Ishikawa (cell line): ENCODE measurements around the gene SPATA32.

ENCODE experiments used
- CEBPB ChIP-seq: IDR thresholded peaks from 2 replicates; pipeline ENCODE4 v1.6.1; 2012
- CREB1 ChIP-seq: IDR thresholded peaks from 2 replicates; pipeline ENCODE4 v1.6.1; 2012; ENCODE audit warnings: low read depth
- EGR1 ChIP-seq: IDR thresholded peaks from 2 replicates; pipeline ENCODE4 v1.6.1; 2012
- EP300 ChIP-seq: IDR thresholded peaks from 2 replicates; pipeline ENCODE4 v1.6.1; 2012; ENCODE audit warnings: borderline replicate concordance
- FOXM1 ChIP-seq: IDR thresholded peaks from 2 replicates; pipeline ENCODE4 v1.6.1; 2012; ENCODE audit warnings: low read depth, borderline replicate concordance
- NFIC ChIP-seq: IDR thresholded peaks from 2 replicates; pipeline ENCODE4 v1.6.1; 2012
- RAD21 ChIP-seq: IDR thresholded peaks from 2 replicates; pipeline ENCODE4 v1.6.1; 2012; ENCODE audit warnings: low read depth
- TAF1 ChIP-seq: IDR thresholded peaks from 2 replicates; pipeline ENCODE4 v1.6.1; 2012; ENCODE audit warnings: low read depth, mild to moderate bottlenecking
- TCF12 ChIP-seq: IDR thresholded peaks from 2 replicates; pipeline ENCODE4 v1.6.1; 2012; ENCODE audit warnings: low read depth
- TEAD4 ChIP-seq: IDR thresholded peaks from 2 replicates; pipeline ENCODE4 v1.6.1; 2012
- YY1 ChIP-seq: IDR thresholded peaks from 2 replicates; pipeline ENCODE4 v1.6.1; 2012; ENCODE audit warnings: low read depth
- ZBTB7A ChIP-seq: IDR thresholded peaks from 2 replicates; pipeline ENCODE4 v1.6.1; 2012; ENCODE audit warnings: low read depth
- TF ChIP-seq, protein P1 (sequence below): IDR thresholded peaks from 2 replicates; pipeline ENCODE4 v1.6.1; 2012; ENCODE audit warnings: low read depth, mild to moderate bottlenecking
- TF ChIP-seq, protein P2 (sequence below): IDR thresholded peaks from 2 replicates; pipeline ENCODE4 v1.6.1; 2012
- TF ChIP-seq, protein P3 (sequence below): IDR thresholded peaks from 2 replicates; pipeline ENCODE4 v1.6.1; 2012

Gene SPATA32

DNA sequence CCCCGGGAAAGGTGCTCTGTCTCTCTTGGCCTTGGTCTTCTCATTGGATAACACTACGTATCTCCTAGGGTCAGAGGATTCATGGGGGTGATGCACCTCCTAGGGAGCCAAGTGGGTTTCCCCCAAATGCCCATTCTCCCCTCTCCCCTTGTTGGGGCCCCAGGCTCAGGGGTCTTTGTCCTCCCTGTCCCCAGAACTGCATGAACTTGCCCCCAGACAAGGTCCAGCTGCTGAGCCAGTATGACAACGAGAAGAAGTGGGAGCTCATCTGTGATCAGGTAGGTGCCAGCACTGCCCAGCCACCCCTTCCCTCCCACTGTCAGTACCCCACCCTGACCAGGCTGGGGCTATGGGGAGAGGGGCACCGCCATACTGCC lies 31.5 kb downstream of the SPATA32 start:
- TF ChIP-seq TAF1 (no peak), EGR1 (no peak), TCF12 (no peak)
- TF ChIP-seq, protein P1, sequence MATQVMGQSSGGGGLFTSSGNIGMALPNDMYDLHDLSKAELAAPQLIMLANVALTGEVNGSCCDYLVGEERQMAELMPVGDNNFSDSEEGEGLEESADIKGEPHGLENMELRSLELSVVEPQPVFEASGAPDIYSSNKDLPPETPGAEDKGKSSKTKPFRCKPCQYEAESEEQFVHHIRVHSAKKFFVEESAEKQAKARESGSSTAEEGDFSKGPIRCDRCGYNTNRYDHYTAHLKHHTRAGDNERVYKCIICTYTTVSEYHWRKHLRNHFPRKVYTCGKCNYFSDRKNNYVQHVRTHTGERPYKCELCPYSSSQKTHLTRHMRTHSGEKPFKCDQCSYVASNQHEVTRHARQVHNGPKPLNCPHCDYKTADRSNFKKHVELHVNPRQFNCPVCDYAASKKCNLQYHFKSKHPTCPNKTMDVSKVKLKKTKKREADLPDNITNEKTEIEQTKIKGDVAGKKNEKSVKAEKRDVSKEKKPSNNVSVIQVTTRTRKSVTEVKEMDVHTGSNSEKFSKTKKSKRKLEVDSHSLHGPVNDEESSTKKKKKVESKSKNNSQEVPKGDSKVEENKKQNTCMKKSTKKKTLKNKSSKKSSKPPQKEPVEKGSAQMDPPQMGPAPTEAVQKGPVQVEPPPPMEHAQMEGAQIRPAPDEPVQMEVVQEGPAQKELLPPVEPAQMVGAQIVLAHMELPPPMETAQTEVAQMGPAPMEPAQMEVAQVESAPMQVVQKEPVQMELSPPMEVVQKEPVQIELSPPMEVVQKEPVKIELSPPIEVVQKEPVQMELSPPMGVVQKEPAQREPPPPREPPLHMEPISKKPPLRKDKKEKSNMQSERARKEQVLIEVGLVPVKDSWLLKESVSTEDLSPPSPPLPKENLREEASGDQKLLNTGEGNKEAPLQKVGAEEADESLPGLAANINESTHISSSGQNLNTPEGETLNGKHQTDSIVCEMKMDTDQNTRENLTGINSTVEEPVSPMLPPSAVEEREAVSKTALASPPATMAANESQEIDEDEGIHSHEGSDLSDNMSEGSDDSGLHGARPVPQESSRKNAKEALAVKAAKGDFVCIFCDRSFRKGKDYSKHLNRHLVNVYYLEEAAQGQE = no peak
- TF ChIP-seq, protein P2, sequence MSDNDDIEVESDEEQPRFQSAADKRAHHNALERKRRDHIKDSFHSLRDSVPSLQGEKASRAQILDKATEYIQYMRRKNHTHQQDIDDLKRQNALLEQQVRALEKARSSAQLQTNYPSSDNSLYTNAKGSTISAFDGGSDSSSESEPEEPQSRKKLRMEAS = no peak

DNA sequence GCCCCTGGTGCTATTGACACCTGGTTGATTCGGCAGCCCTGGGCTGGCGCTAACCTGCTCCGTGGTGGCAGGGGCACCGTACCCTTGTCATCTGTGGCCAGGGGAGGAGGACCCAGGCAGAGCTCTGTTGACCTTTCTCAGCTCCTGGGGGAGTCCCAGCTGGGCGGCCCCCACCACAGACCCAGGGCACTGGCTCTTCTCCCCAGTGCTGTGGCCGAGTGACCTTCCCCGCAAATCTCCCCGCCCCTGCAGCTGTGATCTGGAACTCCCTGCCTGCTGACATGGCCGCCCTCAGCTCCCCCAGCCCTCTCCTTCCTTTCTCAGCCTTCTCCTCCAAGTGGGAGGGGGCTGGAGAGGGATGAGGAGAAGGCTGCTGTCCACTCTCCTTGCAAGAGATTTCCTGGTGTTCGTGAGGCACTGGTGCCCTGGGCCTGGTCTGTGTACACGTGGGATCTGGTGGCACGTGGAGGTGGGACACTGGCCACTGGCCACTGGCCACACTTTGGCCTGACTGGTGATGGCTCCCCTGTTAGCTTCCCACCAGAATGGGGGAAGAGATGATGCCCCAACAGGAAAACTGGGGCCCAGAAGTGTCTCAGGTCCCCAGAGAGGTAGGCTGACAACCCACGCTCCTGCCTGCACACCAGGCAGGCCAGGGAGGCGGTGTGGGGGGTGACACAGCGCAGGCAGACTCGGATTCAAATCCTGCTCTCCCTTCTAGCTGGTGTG lies 32.0 kb downstream of the SPATA32 start:
- TF ChIP-seq ZBTB7A = no peak
- TF ChIP-seq, protein P1 = no peak
- TF ChIP-seq TAF1 = no peak

DNA sequence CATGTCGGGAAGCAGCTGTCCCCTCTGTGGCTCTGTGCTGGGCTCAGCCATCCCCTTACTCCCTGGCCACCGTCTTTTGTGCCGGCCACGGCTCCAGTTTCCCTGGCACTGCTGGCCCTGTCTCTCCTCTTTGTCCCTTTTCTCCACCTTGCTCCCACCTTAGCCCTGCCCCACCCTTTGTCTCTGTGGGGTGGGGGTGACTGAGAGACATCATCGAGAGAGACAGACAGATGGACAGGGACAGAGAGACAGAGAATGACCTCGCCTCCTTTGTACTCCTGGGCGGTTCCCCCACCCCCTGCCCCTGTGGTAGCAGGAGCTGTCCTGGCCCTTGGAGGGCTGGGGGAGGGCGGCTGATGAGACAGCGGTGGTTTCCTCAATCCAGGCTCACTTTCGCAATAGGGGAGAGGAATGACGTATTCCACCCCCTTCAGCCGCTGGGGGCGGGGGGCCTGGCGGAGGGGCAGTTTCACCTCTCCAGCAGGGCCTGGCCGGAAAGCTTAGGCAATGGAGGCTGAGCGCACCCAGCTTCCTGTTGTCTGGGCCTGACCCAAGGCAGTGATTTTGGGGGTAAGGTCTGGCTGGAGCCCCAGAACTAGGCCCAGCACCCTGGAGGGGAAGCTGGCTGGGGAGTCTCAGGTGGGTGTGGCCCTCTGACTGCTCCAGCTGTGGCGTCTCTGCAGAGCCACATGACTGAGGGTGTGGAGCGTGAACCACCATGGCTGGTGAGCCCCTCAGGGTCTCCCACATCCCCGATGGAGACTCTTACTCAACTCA lies 32.9 kb downstream of the SPATA32 start:
- TF ChIP-seq CEBPB (peak; percentile 73), TAF1 (no peak), YY1 (no peak), TEAD4 (no peak), CREB1 (no peak), EGR1 (no peak)
- TF ChIP-seq, protein P3, sequence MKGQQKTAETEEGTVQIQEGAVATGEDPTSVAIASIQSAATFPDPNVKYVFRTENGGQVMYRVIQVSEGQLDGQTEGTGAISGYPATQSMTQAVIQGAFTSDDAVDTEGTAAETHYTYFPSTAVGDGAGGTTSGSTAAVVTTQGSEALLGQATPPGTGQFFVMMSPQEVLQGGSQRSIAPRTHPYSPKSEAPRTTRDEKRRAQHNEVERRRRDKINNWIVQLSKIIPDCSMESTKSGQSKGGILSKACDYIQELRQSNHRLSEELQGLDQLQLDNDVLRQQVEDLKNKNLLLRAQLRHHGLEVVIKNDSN = no peak

DNA sequence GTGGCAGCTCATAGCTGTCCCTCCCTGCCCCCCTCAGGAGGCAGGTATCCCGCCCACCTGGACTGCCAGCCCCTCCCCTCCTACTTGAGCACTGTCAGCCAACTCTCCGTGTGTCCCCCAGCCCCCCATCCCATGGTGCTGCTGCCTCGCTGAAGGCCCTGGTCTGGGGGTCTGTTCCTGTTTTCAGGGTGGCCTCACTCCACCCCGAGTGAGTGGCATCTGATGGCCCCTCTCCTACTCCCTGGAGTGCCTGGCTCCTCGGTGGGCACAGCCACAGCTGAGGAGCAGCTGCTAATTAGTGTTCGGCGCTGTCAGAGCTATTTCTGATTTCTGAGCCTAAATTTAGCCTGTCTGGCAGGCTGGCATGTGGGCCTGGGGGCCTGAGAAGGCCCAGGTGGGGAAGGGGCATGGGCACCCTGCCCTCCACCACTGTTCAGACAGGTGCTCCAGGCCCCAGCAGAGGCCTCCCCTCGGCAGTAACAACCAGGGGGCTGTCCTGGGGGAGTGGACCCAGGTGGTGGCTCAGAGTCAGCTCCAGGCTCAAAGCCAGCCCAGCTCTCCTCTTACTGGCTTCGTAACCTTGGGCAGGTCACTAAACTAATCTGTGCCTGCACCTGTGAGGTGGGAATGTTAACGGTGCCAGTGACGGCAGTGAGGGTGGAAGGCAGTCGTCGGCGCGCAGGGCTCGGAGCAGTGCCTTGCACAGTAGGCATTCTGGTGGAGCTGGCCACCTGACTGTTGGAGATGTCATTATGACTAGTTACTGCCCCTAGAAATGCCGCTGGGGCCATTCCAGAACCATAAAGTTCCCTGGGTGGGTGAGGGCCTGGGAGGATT lies 33.8 kb downstream of the SPATA32 start:
- TF ChIP-seq ZBTB7A = no peak
- no peak for TF ChIP-seq RAD21
- no peak for TF ChIP-seq TEAD4

DNA sequence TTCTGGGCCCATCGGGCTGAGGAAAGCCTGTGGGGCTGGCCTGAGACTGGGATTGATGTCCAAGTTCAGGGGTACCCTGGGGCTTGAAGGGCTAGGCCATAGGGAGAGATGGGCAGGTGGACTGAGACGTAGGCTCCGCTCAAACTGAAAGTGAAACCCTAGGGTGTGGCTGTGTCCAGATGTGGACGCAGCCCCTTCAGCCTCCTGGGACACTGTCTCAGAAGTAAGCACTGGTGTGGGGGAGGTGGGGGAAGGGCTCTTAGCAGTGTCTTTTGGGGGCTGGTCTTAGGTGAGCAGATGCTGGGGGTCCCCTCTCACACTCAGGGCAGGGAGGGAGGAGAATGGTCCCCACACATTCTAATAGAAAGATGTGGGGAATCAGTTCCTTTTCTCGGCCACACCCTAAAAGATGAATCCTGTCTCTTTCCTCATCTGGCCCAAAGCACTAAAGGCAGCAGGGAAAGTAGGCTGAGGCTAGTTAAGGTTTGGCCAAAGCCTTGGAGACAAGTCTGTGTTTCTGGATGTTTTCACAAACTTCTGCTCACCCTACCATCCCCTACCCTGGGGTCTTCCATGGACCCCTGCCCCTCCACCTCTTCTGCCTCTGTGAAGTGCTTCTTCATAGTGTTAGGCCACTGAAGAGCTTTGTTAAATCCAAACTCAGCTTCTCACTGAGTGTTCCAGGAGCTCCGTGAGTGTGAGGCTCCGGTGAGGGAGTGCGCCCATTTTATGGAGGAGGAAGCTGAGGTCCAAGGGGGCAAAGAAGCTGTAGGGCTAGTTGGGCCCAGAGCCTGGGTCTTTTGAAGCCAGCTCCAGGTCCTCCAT lies 34.6 kb downstream of the SPATA32 start:
- TF ChIP-seq CEBPB = no peak
- TF ChIP-seq RAD21 = no peak
- TF ChIP-seq FOXM1 = no peak
- TF ChIP-seq TAF1 = no peak
- TF ChIP-seq, protein P2 = no peak
- TF ChIP-seq, protein P1 = no peak
- no peak for TF ChIP-seq TCF12
- no peak for TF ChIP-seq YY1
- TF ChIP-seq ZBTB7A = no peak
- TF ChIP-seq EGR1 = no peak
- TF ChIP-seq TEAD4 = no peak
- no peak for TF ChIP-seq EP300
- TF ChIP-seq NFIC = no peak
